ENCODE measurements around the gene FOXI3. TPM values are rescaled to one million over a fixed set of nuclear protein-coding genes. Genes with fewer than 3 reads are reported as not detected.

Gene FOXI3
- total and polyA plus RNA-seq, 4 donors = 0.06 to 0.26 (median 0.12) TPM

DNA sequence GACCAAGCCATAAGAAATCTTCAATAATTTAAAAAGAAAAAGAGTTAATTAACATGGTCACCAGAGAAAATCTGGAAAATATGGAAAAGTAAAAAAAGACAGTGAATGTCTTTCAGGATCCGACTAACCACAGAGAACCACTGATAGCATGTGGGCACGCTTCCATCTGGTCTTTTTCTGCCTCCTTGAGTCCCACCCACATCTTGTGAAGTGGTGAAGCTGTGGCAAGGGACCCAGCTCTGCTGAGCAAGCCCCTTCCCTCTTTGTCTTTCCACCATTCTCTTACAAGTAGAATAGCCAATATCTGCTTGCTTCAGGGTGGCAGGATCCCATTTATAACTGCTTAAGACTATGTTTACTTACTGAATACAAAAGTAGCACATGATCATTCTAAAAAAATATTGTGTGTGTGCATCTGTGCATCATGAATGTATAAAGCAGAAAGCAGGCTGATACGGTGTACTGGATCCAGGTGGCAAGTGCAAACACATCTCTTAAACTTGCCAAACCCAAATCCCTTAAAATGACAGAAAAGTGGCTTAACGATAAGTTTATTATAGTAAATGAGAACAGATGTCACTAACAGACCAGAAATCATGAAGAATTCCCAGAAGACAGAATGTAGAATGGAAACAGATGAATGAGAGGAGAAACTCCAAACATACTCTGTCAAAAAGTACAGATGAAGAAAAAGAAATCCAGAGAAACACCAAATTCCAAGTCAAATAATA is 52.3 kb downstream of the FOXI3 start:
- Histone ChIP-seq H3K9me3 (ENCODE audit: control insufficient read depth, insufficient read depth, low read length) (no peaks in the 10 kb centered on the region), H3K4me3 (ENCODE audit: low read depth, low read length) (no peak overlapping the region), H3K27me3 (ENCODE audit: control insufficient read depth, insufficient read depth, low read length) (no peaks in the 10 kb centered on the region), H3K4me1 (ENCODE audit: control insufficient read depth, insufficient read depth, low read length) (no peaks in the 10 kb centered on the region), H3K36me3 (ENCODE audit: control insufficient read depth, insufficient read depth, low read length) (no peaks in the 10 kb centered on the region), H3K27ac (ENCODE audit: low read depth, low read length) (no peak overlapping the region)
- DNase-seq (ENCODE audit: low read depth in 4 of 6, low spot score in 6 of 6) = peak in 1 of 6 donors; percentile 55
- 67% methylated on average over 1 of the region's 4 CpGs for WGBS (ENCODE audit: insufficient coverage)

DNA sequence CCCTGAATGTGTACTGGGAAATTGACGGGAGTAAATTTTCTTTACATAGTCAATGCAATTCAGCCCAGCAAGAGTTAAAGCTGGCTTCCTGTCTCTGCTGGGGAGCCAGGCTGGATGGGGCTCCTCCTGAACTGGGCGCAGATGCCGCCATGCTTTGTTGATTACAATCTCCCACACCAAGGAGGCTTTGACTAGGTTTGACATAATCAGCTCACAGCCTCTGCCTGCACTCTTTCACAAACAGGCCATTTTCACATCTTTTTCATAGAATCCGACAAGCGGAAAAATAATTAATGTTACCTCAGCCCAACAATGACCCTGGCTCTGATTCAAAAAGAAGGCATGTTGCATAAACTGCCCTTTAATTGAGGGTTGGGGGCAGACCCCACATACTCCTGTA is 54.3 kb downstream of the FOXI3 start:
- 12% methylated on average over 2 of the region's 5 CpGs for WGBS (ENCODE audit: insufficient coverage)
- DNase-seq (ENCODE audit: low read depth in 4 of 6, low spot score in 6 of 6) = peak in 1 of 6 donors; percentile 45
- Histone ChIP-seq H3K27me3 (ENCODE audit: control insufficient read depth, insufficient read depth, low read length) (no peaks in the 10 kb centered on the region), H3K9me3 (ENCODE audit: control insufficient read depth, insufficient read depth, low read length) (no peaks in the 10 kb centered on the region), H3K36me3 (ENCODE audit: control insufficient read depth, insufficient read depth, low read length) (no peaks in the 10 kb centered on the region), H3K4me1 (ENCODE audit: control insufficient read depth, insufficient read depth, low read length) (no peaks in the 10 kb centered on the region), H3K4me3 (ENCODE audit: low read depth, low read length) (no peak overlapping the region), H3K27ac (ENCODE audit: low read depth, low read length) (no peak overlapping the region)

Small RNA genes lying within 50 kb of the gene (small RNA-seq; reads per million reads assigned to genes)
- gene RNU6-1007P (ENCODE audit: low replicate concordance) = not detected

Other genes with a start within 250 kb of the FOXI3 start
- 10 to 100 TPM; 29.8 to 31.9 TPM for gene EIF2AK3, start 174.8 kb upstream of the FOXI3 start, total RNA-seq
- gene EIF2AK3, start 174.8 kb upstream of the FOXI3 start, polyA plus RNA-seq (ENCODE audit: insufficient read length in 2 of 2) = 10 to 100 TPM; 13.8 to 15.1 TPM
- 10 to 100 TPM in 1 of 2 donors, 1 to 10 TPM in 1; 9.0 to 11.6 TPM for gene RPIA, start 239.0 kb upstream of the FOXI3 start, total RNA-seq
- 10 to 100 TPM; 16.9 to 18.2 TPM for gene RPIA, start 239.0 kb upstream of the FOXI3 start, polyA plus RNA-seq (ENCODE audit: insufficient read length in 2 of 2)